Stimulated activated CD8-positive, alpha-beta memory T cell treated with anti-CD3 and anti-CD28 coated beads, Interleukin-7, amount 100 ng/mL, for 1 hour (primary cell): ENCODE results near the gene ARHGEF39.

Experiments
- DNase-seq, 2 donors: peaks; one replicate each; pipeline ENCODE4 v3.0.0-alpha.2; 2020; ENCODE audit warnings: low read depth in 2 of 2

Gene ARHGEF39

GRCh38 chr9:35675204-35675603, 10.2 kb upstream of the ARHGEF39 start:
- no peak for DNase-seq

- DNase-seq: no peak
These were observed 9.0 kb upstream of the ARHGEF39 start for GRCh38 chr9:35674025-35674361.

- DNase-seq: no peak
These were observed 8.4 kb upstream of the ARHGEF39 start, which contains the start of gene CA9 for GRCh38 chr9:35673132-35674024. Gene CA9 (plus strand): TSS chr9:35673928. CDS start chr9:35673960, 32 bp downstream.

GRCh38 chr9:35669331-35670145, 4.5 kb upstream of the ARHGEF39 start:
- DNase-seq: no peak

GRCh38 chr9:35667939-35668338, 2.9 kb upstream of the ARHGEF39 start:
- no peak for DNase-seq

- DNase-seq: no peak
These were observed 1.6 kb upstream of the ARHGEF39 start for GRCh38 chr9:35666549-35666948.

- DNase-seq: no peak
These were observed 1.1 kb upstream of the ARHGEF39 start for GRCh38 chr9:35666045-35666444.

- DNase-seq: no peak
These were observed 450 bp upstream of the ARHGEF39 start for GRCh38 chr9:35665471-35665818.

- no peak for DNase-seq
These were observed 2.6 kb downstream of the ARHGEF39 start for GRCh38 chr9:35662437-35662836.

- DNase-seq: no peak
These were observed 3.1 kb downstream of the ARHGEF39 start for GRCh38 chr9:35661756-35662350.

GRCh38 chr9:35660966-35661415, 4.0 kb downstream of the ARHGEF39 start:
- no peak for DNase-seq

GRCh38 chr9:35659340-35659739, 5.7 kb downstream of the ARHGEF39 start:
- DNase-seq: no peak

GRCh38 chr9:35658968-35659220, 6.1 kb downstream of the ARHGEF39 start:
- no peak for DNase-seq

- DNase-seq: peak; percentile 67 to 68
These were observed 6.6 kb downstream of the ARHGEF39 start, which contains the start of gene CCDC107 for GRCh38 chr9:35658137-35658967. Gene CCDC107 (plus strand): TSS chr9:35658292. CDS start chr9:35658380, 88 bp downstream.

- peak; percentile 59 to 64 for DNase-seq
These were observed 7.4 kb downstream of the ARHGEF39 start, which contains the start of gene RMRP for GRCh38 chr9:35657546-35658136. Gene RMRP (minus strand): TSS chr9:35658019.

GRCh38 chr9:35656831-35657545, 8.0 kb downstream of the ARHGEF39 start:
- no peak for DNase-seq

GRCh38 chr9:35656348-35656747, 8.6 kb downstream of the ARHGEF39 start:
- no peak for DNase-seq

GRCh38 chr9:35653611-35654010, 11.4 kb downstream of the ARHGEF39 start:
- DNase-seq: no peak

GRCh38 chr9:35652829-35653209, 12.2 kb downstream of the ARHGEF39 start:
- DNase-seq: no peak
